ENCODE results near the gene FBLN7.

The FBLN7 gene

GRCh38 chr2:112173646-112174319 lies 35.6 kb downstream of the FBLN7 start:
- Histone ChIP-seq H3K36me3 (ENCODE audit: insufficient read depth, low read length) (no peaks in the 10 kb centered on the region), H3K9me3 (ENCODE audit: insufficient read depth, low read depth, low read length) (no peaks in the 10 kb centered on the region), H3K27ac (ENCODE audit: low read depth, low read length) (no peak overlapping the region), H3K4me3 (ENCODE audit: low read length) (no peak overlapping the region), H3K9ac (ENCODE audit: low read depth, low read length) (no peak overlapping the region), H3K27me3 (ENCODE audit: insufficient read depth, low read length) (no peaks in the 10 kb centered on the region), H3K4me1 (ENCODE audit: insufficient read depth, low read length) (no peaks in the 10 kb centered on the region)
- 95% methylated on average over 11 of the region's 11 CpGs for WGBS

- Histone ChIP-seq H3K4me3 (ENCODE audit: low read length) (no peak overlapping the region), H3K9ac (ENCODE audit: low read depth, low read length) (no peak overlapping the region)
Measured at GRCh38 chr2:112174383-112174782, 36.2 kb downstream of the FBLN7 start.

GRCh38 chr2:112175333-112175732 lies 37.1 kb downstream of the FBLN7 start:
- H3K27me3 ChIP-seq (ENCODE audit: insufficient read depth, low read length) = no peaks in the 10 kb centered on the region
- 100% methylated on average over 3 of the region's 3 CpGs for WGBS
- no peak overlapping the region for H3K4me3 ChIP-seq (ENCODE audit: low read length)
- no peaks in the 10 kb centered on the region for H3K9me3 ChIP-seq (ENCODE audit: insufficient read depth, low read depth, low read length)
- H3K27ac ChIP-seq (ENCODE audit: low read depth, low read length) = no peak overlapping the region
- no peak overlapping the region for H3K9ac ChIP-seq (ENCODE audit: low read depth, low read length)
- no peaks in the 10 kb centered on the region for H3K36me3 ChIP-seq (ENCODE audit: insufficient read depth, low read length)
- H3K4me1 ChIP-seq (ENCODE audit: insufficient read depth, low read length) = no peaks in the 10 kb centered on the region

More at GRCh38 chr2:112174383-112174782, 36.2 kb downstream of the FBLN7 start:
- no peaks in the 10 kb centered on the region for H3K9me3 ChIP-seq (ENCODE audit: insufficient read depth, low read depth, low read length)
- WGBS = 93% methylated on average over 4 of the region's 4 CpGs
- no peaks in the 10 kb centered on the region for H3K4me1 ChIP-seq (ENCODE audit: insufficient read depth, low read length)
- no peaks in the 10 kb centered on the region for H3K27me3 ChIP-seq (ENCODE audit: insufficient read depth, low read length)
- H3K27ac ChIP-seq (ENCODE audit: low read depth, low read length) = no peak overlapping the region
- H3K36me3 ChIP-seq (ENCODE audit: insufficient read depth, low read length) = no peaks in the 10 kb centered on the region

GRCh38 chr2:112175958-112176573 lies 37.9 kb downstream of the FBLN7 start:
- 97% methylated on average over 6 of the region's 7 CpGs for WGBS
- H3K4me1 ChIP-seq (ENCODE audit: insufficient read depth, low read length) = no peaks in the 10 kb centered on the region
- H3K9ac ChIP-seq (ENCODE audit: low read depth, low read length) = no peak overlapping the region
- no peaks in the 10 kb centered on the region for H3K36me3 ChIP-seq (ENCODE audit: insufficient read depth, low read length)
- H3K27ac ChIP-seq (ENCODE audit: low read depth, low read length) = no peak overlapping the region
- peaks cover 3% of the 10 kb centered on the region for H3K27me3 ChIP-seq (ENCODE audit: insufficient read depth, low read length)
- no peak overlapping the region for H3K4me3 ChIP-seq (ENCODE audit: low read length)
- no peaks in the 10 kb centered on the region for H3K9me3 ChIP-seq (ENCODE audit: insufficient read depth, low read depth, low read length)

- Histone ChIP-seq H3K27ac (ENCODE audit: low read depth, low read length) (no peak overlapping the region), H3K4me1 (ENCODE audit: insufficient read depth, low read length) (no peaks in the 10 kb centered on the region), H3K4me3 (ENCODE audit: low read length) (peak overlapping the region; percentile 43), H3K27me3 (ENCODE audit: insufficient read depth, low read length) (peaks cover 21% of the 10 kb centered on the region), H3K9me3 (ENCODE audit: insufficient read depth, low read depth, low read length) (no peaks in the 10 kb centered on the region), H3K9ac (ENCODE audit: low read depth, low read length) (no peak overlapping the region), H3K36me3 (ENCODE audit: insufficient read depth, low read length) (no peaks in the 10 kb centered on the region)
- 20% methylated on average over 54 of the region's 54 CpGs for WGBS
Measured at GRCh38 chr2:112181571-112182290, 43.5 kb downstream of the FBLN7 start.

GRCh38 chr2:112182581-112183034 lies 44.4 kb downstream of the FBLN7 start:
- no peak overlapping the region for H3K27ac ChIP-seq (ENCODE audit: low read depth, low read length)
- 87% methylated on average over 17 of the region's 17 CpGs for WGBS
- H3K36me3 ChIP-seq (ENCODE audit: insufficient read depth, low read length) = no peaks in the 10 kb centered on the region
- peaks cover 21% of the 10 kb centered on the region for H3K27me3 ChIP-seq (ENCODE audit: insufficient read depth, low read length)
- no peaks in the 10 kb centered on the region for H3K4me1 ChIP-seq (ENCODE audit: insufficient read depth, low read length)
- no peaks in the 10 kb centered on the region for H3K9me3 ChIP-seq (ENCODE audit: insufficient read depth, low read depth, low read length)
- no peak overlapping the region for H3K4me3 ChIP-seq (ENCODE audit: low read length)
- no peak overlapping the region for H3K9ac ChIP-seq (ENCODE audit: low read depth, low read length)

- H3K36me3 ChIP-seq (ENCODE audit: insufficient read depth, low read length) = no peaks in the 10 kb centered on the region
- WGBS = 88% methylated on average over 7 of the region's 8 CpGs
- no peak overlapping the region for H3K9ac ChIP-seq (ENCODE audit: low read depth, low read length)
- no peaks in the 10 kb centered on the region for H3K4me1 ChIP-seq (ENCODE audit: insufficient read depth, low read length)
- H3K27ac ChIP-seq (ENCODE audit: low read depth, low read length) = no peak overlapping the region
- peaks cover 21% of the 10 kb centered on the region for H3K27me3 ChIP-seq (ENCODE audit: insufficient read depth, low read length)
- H3K9me3 ChIP-seq (ENCODE audit: insufficient read depth, low read depth, low read length) = no peaks in the 10 kb centered on the region
- no peak overlapping the region for H3K4me3 ChIP-seq (ENCODE audit: low read length)
Measured at GRCh38 chr2:112183327-112184025, 45.3 kb downstream of the FBLN7 start.

- H3K27me3 ChIP-seq (ENCODE audit: insufficient read depth, low read length) = peaks cover 21% of the 10 kb centered on the region
- H3K9me3 ChIP-seq (ENCODE audit: insufficient read depth, low read depth, low read length) = no peaks in the 10 kb centered on the region
- H3K4me1 ChIP-seq (ENCODE audit: insufficient read depth, low read length) = no peaks in the 10 kb centered on the region
- 90% methylated on average over 7 of the region's 8 CpGs for WGBS
- no peak overlapping the region for H3K27ac ChIP-seq (ENCODE audit: low read depth, low read length)
- no peak overlapping the region for H3K4me3 ChIP-seq (ENCODE audit: low read length)
- H3K36me3 ChIP-seq (ENCODE audit: insufficient read depth, low read length) = no peaks in the 10 kb centered on the region
- no peak overlapping the region for H3K9ac ChIP-seq (ENCODE audit: low read depth, low read length)
Measured at GRCh38 chr2:112184121-112184520, 45.9 kb downstream of the FBLN7 start.

GRCh38 chr2:112185131-112185530 lies 46.9 kb downstream of the FBLN7 start:
- 88% methylated on average over 7 of the region's 9 CpGs for WGBS
- Histone ChIP-seq H3K9ac (ENCODE audit: low read depth, low read length) (no peak overlapping the region), H3K4me3 (ENCODE audit: low read length) (no peak overlapping the region), H3K9me3 (ENCODE audit: insufficient read depth, low read depth, low read length) (no peaks in the 10 kb centered on the region), H3K27ac (ENCODE audit: low read depth, low read length) (no peak overlapping the region), H3K27me3 (ENCODE audit: insufficient read depth, low read length) (peaks cover 21% of the 10 kb centered on the region), H3K36me3 (ENCODE audit: insufficient read depth, low read length) (no peaks in the 10 kb centered on the region), H3K4me1 (ENCODE audit: insufficient read depth, low read length) (no peaks in the 10 kb centered on the region)

- H3K4me1 ChIP-seq (ENCODE audit: insufficient read depth, low read length) = no peaks in the 10 kb centered on the region
- 94% methylated on average over 31 of the region's 31 CpGs for WGBS
- no peaks in the 10 kb centered on the region for H3K9me3 ChIP-seq (ENCODE audit: insufficient read depth, low read depth, low read length)
- H3K27ac ChIP-seq (ENCODE audit: low read depth, low read length) = no peak overlapping the region
- no peak overlapping the region for H3K4me3 ChIP-seq (ENCODE audit: low read length)
- no peaks in the 10 kb centered on the region for H3K36me3 ChIP-seq (ENCODE audit: insufficient read depth, low read length)
- no peak overlapping the region for H3K9ac ChIP-seq (ENCODE audit: low read depth, low read length)
- peaks cover 6% of the 10 kb centered on the region for H3K27me3 ChIP-seq (ENCODE audit: insufficient read depth, low read length)
Measured at GRCh38 chr2:112187046-112187715, 49.0 kb downstream of the FBLN7 start.

All from HUES64 (cell line).